GM12875 (cell line): Measurements from ENCODE around the gene HMGXB3.

Source experiments
- H3K4me3 ChIP-seq: one replicate; pipeline ENCODE4 v1.5.1; 2011; ENCODE audit warnings: low read depth, low read length, control low read depth
- TF ChIP-seq, protein P1 (sequence below): IDR thresholded peaks from 2 replicates; pipeline ENCODE4 v1.5.1; 2011; ENCODE audit warnings: low read depth, mild to moderate bottlenecking, control low read depth, inconsistent platforms, low read length, moderate library complexity, borderline replicate concordance; ENCODE audit not compliant: insufficient read depth

Gene HMGXB3

DNA sequence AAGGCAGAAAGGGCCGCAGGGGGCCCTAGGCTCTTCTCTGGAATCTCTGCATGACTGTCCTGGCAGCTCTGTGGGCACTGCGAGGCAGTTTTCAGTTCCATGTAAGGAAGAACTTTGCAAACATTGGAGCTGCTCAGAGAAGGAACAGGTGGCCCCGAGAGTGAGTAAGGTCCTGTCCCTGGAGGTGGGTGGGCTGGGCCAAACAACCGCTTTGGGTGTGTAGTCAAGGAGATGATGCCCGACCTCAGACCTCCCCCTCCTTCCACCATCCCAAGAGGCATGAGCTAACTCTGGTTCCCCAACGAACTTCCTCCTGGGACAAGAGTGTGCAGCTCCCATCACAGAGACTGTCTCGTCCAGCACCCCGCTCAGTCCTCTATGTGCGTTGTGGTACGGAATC, 65.3 kb downstream of the HMGXB3 start:
- TF ChIP-seq, protein P1, sequence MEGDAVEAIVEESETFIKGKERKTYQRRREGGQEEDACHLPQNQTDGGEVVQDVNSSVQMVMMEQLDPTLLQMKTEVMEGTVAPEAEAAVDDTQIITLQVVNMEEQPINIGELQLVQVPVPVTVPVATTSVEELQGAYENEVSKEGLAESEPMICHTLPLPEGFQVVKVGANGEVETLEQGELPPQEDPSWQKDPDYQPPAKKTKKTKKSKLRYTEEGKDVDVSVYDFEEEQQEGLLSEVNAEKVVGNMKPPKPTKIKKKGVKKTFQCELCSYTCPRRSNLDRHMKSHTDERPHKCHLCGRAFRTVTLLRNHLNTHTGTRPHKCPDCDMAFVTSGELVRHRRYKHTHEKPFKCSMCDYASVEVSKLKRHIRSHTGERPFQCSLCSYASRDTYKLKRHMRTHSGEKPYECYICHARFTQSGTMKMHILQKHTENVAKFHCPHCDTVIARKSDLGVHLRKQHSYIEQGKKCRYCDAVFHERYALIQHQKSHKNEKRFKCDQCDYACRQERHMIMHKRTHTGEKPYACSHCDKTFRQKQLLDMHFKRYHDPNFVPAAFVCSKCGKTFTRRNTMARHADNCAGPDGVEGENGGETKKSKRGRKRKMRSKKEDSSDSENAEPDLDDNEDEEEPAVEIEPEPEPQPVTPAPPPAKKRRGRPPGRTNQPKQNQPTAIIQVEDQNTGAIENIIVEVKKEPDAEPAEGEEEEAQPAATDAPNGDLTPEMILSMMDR = no peak

DNA sequence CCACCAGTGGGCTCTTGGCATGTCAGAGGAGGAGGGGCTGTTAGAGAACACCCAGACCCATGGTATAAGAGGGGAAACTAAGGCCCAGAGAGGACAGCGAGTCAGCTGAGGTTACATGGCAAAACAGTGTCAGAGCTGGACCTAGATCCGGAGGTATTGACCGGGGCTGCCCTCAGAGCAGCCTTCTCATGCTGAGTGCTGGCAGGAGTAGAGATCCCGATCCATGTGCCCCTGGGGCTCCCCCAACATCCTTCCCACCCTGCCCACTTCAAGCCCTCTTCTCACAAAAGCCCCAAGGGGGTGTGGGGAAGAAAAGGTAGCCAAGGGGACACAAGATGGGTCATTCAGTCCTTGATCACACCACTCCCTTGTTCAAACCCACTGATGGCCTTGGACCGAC, 65.9 kb downstream of the HMGXB3 start:
- TF ChIP-seq, protein P1 = no peak
- H3K4me3 ChIP-seq = no peak overlapping the region

More for the DNA sequence above, 65.3 kb downstream of the HMGXB3 start:
- H3K4me3 ChIP-seq = no peak overlapping the region

DNA sequence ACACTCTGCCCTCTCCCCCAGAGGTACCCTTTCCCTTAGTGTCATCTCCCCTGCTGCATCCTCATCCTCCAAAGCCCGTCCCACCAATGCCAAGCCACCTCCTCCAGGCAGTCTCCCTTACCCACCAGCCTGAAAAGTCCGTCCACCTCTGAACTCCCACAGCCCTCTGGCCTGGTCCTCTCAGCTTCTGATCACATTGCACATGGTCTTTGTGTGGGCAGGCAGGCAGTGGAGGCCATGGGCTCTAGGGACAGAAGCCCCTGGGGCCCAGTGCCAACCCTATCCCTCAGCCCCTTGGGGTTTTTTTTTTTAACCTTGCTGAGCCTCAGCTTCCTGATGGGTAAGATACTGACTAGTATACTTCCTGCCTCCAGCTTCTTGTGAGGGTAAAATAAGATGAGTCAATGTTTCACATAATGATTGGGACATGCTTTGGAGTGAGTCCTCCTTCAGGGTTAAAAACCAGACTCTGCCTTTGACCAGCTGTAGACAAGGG, 66.4 kb downstream of the HMGXB3 start:
- H3K4me3 ChIP-seq = no peak overlapping the region
- TF ChIP-seq, protein P1 = no peak

DNA sequence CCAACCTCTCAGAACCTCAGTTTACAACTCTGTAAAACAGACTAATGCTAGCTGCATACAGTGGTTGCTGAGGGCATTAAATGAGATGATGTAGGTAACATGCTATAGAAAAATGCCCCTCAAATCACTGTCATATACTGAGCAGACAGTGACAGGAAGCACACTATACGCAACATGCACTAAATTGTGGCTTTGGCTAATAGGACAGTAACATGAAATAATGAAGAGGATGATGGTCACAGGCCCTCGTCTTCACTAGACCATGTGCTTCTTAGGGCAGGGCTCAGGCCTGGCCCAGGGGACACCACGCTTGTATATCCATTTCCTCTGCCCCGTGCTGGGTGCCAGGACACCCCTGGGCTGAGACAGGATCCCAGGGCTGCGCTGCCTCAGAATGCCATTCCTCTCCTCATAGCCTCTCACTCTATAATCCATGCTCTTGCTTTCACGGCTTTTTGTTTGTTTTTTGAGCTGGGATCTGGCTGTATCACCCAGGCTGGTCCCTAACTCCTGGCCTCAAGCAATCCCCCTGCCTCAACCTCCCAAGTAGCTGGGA, 66.9 kb downstream of the HMGXB3 start:
- TF ChIP-seq, protein P1 = no peak
- no peak overlapping the region for H3K4me3 ChIP-seq

DNA sequence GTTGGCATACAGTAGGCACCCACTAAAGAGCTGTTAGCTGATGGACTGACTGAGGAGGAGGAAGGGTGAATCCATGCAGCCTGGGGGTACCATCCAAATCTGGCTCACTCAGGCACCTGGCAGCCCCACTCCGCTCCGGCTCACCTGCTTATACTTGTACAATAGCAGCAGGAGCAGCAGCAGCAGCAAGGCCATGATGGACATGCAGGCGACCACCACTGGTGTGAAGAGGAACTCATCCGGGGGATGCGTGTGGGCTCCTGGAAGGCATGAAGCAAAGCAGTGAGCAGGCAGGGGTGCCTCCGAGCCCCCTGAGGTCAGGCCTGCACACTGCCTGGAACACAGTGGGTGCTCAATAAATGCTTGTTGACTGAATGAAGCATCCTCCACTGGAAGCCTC, 67.5 kb downstream of the HMGXB3 start:
- TF ChIP-seq, protein P1 = no peak

DNA sequence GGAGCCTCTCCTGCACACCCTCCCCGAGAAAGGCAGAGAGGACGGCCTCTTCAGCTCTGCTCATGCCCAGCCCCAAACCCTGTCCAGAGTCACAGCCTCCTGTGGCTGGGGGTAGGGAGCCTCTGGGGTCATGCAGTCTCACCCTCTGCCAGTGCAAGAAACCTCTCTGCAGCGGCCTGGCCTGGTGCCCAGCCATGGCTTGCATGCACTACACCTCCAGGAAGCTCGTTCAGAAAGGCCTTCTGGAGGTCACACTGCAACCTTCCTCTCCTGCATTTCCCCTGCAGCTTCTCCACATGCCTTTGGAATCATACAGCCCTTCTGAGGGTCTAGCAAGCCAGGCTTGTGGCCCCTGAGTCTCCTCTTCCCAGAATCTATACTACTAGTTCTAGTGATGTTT, 67.9 kb downstream of the HMGXB3 start:
- no peak overlapping the region for H3K4me3 ChIP-seq
- TF ChIP-seq, protein P1 = no peak

More for the DNA sequence above, 67.5 kb downstream of the HMGXB3 start:
- no peak overlapping the region for H3K4me3 ChIP-seq

DNA sequence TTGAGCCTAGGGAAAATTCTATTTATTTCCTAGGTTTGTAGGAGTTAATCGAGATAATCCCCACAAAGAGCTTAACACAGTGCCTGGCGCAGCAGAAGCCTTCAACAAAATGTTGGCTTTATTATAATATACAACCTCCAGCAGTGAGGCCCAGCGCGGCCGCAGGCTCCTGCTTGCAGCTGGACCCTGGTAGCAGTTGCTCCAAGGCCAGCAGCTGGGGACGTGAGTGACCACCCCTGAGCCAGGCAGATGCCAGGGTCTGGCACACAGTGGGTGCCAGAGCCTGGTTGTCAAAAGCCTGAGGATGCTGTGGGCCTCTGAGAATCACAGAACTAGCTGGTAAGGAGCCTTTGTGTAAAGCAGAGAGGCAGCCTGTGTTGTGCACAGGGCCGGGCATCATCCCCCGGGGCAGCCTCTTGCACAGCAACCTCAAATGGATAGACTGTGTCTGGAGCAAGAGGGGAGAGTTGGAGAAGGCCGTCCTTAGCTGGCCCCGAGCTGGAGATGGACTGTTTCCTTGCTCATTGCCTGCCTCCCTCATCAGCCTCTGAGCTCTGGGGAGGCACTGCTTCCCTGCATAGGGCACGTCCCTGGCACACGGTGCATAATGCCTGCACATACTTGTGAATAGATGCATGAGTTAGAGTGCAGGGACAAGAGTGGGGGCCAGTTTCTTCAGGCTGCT, 68.6 kb downstream of the HMGXB3 start:
- no peak overlapping the region for H3K4me3 ChIP-seq
- TF ChIP-seq, protein P1 = no peak
